Heart right ventricle (tissue), 16 donors: ENCODE measurements around the gene PLXNA2. TPM values are rescaled to one million over a fixed set of nuclear protein-coding genes. Genes with fewer than 3 reads are reported as not detected.

Experiments used
- ATAC-seq, 8 donors: fragments of 200-7000 bp; cut with Tn5 transposase; one replicate each; pipeline ENCODE4 v1.9.1; 2020; ENCODE audit warnings: mild to moderate bottlenecking in 8 of 8, moderate library complexity in 8 of 8, moderate number of reproducible peaks in 1 of 8
- DNase-seq, 2 donors: peaks; one replicate each; pipeline ENCODE4 v3.0.0-alpha.2; 2020
- H3K27ac ChIP-seq, 10 donors: fragments of 200-600 bp; sonication (generic) in 2 of 10; one replicate each; pipeline versions ENCODE4 v1.5.0 to v1.8.0; 2020 to 2022; ENCODE audit warnings: mild to moderate bottlenecking in 3 of 10
- H3K27me3 ChIP-seq, 7 donors: fragments of 200-600 bp; one replicate each; pipeline ENCODE4 v1.8.0; 2021 to 2022; ENCODE audit warnings: mild to moderate bottlenecking in 2 of 7
- H3K36me3 ChIP-seq, 9 donors: fragments of 200-600 bp; sonication (generic) in 1 of 9; one replicate each; pipeline versions ENCODE4 v1.5.0 to v1.8.0; 2020 to 2022; ENCODE audit warnings: mild to moderate bottlenecking in 2 of 9
- H3K4me1 ChIP-seq, 9 donors: fragments of 200-600 bp; sonication (generic) in 1 of 9; one replicate each; pipeline versions ENCODE4 v1.5.0 to v1.8.0; 2020 to 2022; ENCODE audit warnings: mild to moderate bottlenecking in 4 of 9
- H3K4me3 ChIP-seq, 10 donors: fragments of 200-600 bp; sonication (generic) in 2 of 10; one replicate each; pipeline versions ENCODE4 v1.5.0 to v1.8.0; 2020 to 2022; ENCODE audit warnings: mild to moderate bottlenecking in 7 of 10, moderate library complexity in 2 of 10
- H3K9me3 ChIP-seq, 11 donors: fragments of 200-600 bp in 10 of 11; sonication (generic) in 2 of 11; one replicate each; pipeline versions ENCODE4 v1.5.0 to v1.8.0; 2013 to 2022; ENCODE audit warnings: mild to moderate bottlenecking in 2 of 11, control low read depth in 1 of 11, moderate library complexity in 1 of 11
- CTCF ChIP-seq, 9 donors: fragments of 200-600 bp; sonication (generic) in 2 of 9; IDR thresholded peaks; one replicate each; pipeline versions ENCODE4 v1.5.0 to v1.8.0; 2021 to 2022; ENCODE audit warnings: antibody characterized with exemption in 9 of 9, mild to moderate bottlenecking in 5 of 9, moderate library complexity in 1 of 9
- WGBS, 2 donors: extraction: QIAGEN DNeasy Blood & Tissue Kit; methylation state at CpG; one replicate each; pipeline ENCODE4 v1.1.7; 2013; ENCODE audit warnings: inconsistent platforms in 1 of 2; 5-methylcytosine and 5-hydroxymethylcytosine counted together
- intact Hi-C, 10 donors: fragments of 100-400 bp; cut with DNase I; formaldehyde crosslinking; loops; one replicate each; pipeline versions ENCODE4 v1.11.1 to v1.14.2; 2022
- polyA plus RNA-seq, 2 donors: library from polyadenylated mRNA; stranded (reverse); fragments of 200-250 nt; gene quantifications; one replicate each; pipeline ENCODE4 v1.2.3, GENCODE V29; 2013
- total RNA-seq, 10 donors: library from RNA; stranded (reverse); fragmentation: NEBNext Ultra II Directional in 3 of 10; extraction: Animal tissue kit (Norgen Biotek cat#: 25700) in 3 of 10; gene quantifications; one replicate each; pipeline versions ENCODE4 v1.2.1 to v1.2.4, GENCODE V29; 2021 to 2023
- donor health status: Arrhythmogenic right ventricular cardiomyopathy.
- donor health status: ischemic (EF 13 %, LVEDD 7.1; RV severe dilation, severe dysfunction).
- donor health status: healthy with polysubstance abuse.
- donor health status: DM: no; HTN: yes; CAD: no.
- donor health status: DM: no; HTN: no; CAD: no.
- donor health status: ischemic (EF 25% LVEDD 6.9; RV normal size, moderate dysfunction).
- donor health status: ischemic (EF 25% LVEDD 5.7; RV mildly dilated, moderate dysfunction).
- donor health status: healthy.
- donor health status: DM: yes; HTN: yes; CAD: no.
- donor health status: Ischemic cardiomyopathy.
- donor health status: ischemic (EF 35%, LVEDD 5.7; RV mildly dilated, moderate dysfunction).
- donor health status: nonischemic (EF 11% LVEDD 7.7; RV severe dilation, severe dysfunction).
- donor health status: DM: yes; HTN: yes; CAD: no.
- donor health status: PGD.
- donor health status: ischemic (EF 29% LVEDD 5.4; RV normal size, mild dysfunction).
- donor health status: nonischemic (EF 23%, LVEDD 6.1; RV moderate dilation, normal function).

Gene PLXNA2
- total and polyA plus RNA-seq, 12 donors, result 6.1 to 31.6 (median 17.9) TPM

- Histone ChIP-seq H3K4me1 (peaks cover 5 to 66% (median 35%) of the 10 kb centered on the region in 9 donors), H3K9me3 (no peaks in the 10 kb centered on the region), H3K4me3 (no peak overlapping the region), H3K36me3 (no peaks in the 10 kb centered on the region), H3K27me3 (no peaks in the 10 kb centered on the region), H3K27ac (peak overlapping the region in 4 of 10 donors; percentile 13 to 41 (median 28))
- 48 to 59% methylated on average over 9 of the region's 9 CpGs for WGBS, 2 donors
- no peak for TF ChIP-seq CTCF (IDR thresholded peaks at IDR 0.05)
- ATAC-seq (peak; percentile 27 to 73 (median 51)), DNase-seq (peak; percentile 42 to 49)
- intact Hi-C loops, result loop anchor here in 1 of 10 donors (5.0 kb wide), 1 partner anchor 37 kb away; no protein-coding TSS in a partner anchor
Measured at GRCh38 chr1:208149776-208150514, 94.2 kb downstream of the PLXNA2 start.

GRCh38 chr1:208149213-208149612 is 95.0 kb downstream of the PLXNA2 start:
- DNase-seq (no peak), ATAC-seq (no peak)
- H3K27ac ChIP-seq, result no peak overlapping the region
- peaks cover 0 to 58% (median 30%) of the 10 kb centered on the region in 9 donors for H3K4me1 ChIP-seq
- TF ChIP-seq CTCF (IDR thresholded peaks at IDR 0.05), result no peak
- intact Hi-C loops, result no loop called here
- no peaks in the 10 kb centered on the region for H3K27me3 ChIP-seq
- H3K9me3 ChIP-seq, result no peaks in the 10 kb centered on the region
- no peak overlapping the region for H3K4me3 ChIP-seq
- H3K36me3 ChIP-seq, result no peaks in the 10 kb centered on the region

GRCh38 chr1:208148380-208148779 is 95.8 kb downstream of the PLXNA2 start:
- peaks cover 0 to 50% (median 28%) of the 10 kb centered on the region in 9 donors for H3K4me1 ChIP-seq
- DNase-seq, result no peak
- H3K4me3 ChIP-seq, result no peak overlapping the region
- 91 to 95% methylated on average over 4 of the region's 4 CpGs for WGBS, 2 donors
- H3K36me3 ChIP-seq, result no peaks in the 10 kb centered on the region
- no peak for TF ChIP-seq CTCF (IDR thresholded peaks at IDR 0.05)
- no peak for ATAC-seq
- intact Hi-C loops, result no loop called here
- no peaks in the 10 kb centered on the region for H3K27me3 ChIP-seq
- no peak overlapping the region for H3K27ac ChIP-seq
- no peaks in the 10 kb centered on the region for H3K9me3 ChIP-seq

GRCh38 chr1:208146650-208147049 is 97.5 kb downstream of the PLXNA2 start:
- no peak for TF ChIP-seq CTCF (IDR thresholded peaks at IDR 0.05)
- intact Hi-C loops, result no loop called here
- WGBS, 2 donors, result 88 to 91% methylated on average over 3 of the region's 3 CpGs
- H3K36me3 ChIP-seq, result peaks cover 0 to 9% (median 6%) of the 10 kb centered on the region in 9 donors
- no peaks in the 10 kb centered on the region for H3K27me3 ChIP-seq
- no peak overlapping the region for H3K4me3 ChIP-seq
- no peak for ATAC-seq
- peaks cover 0 to 43% (median 28%) of the 10 kb centered on the region in 9 donors for H3K4me1 ChIP-seq
- no peak for DNase-seq
- H3K27ac ChIP-seq, result no peak overlapping the region
- no peaks in the 10 kb centered on the region for H3K9me3 ChIP-seq
